Fibroblast of the aortic adventitia (primary cell): ENCODE results near the gene UNCX. TPM values are rescaled to one million over a fixed set of nuclear protein-coding genes. Genes with fewer than 3 reads are reported as not detected.

ENCODE experiments used
- DNase-seq: peaks from one replicate; pipeline ENCODE4 v3.0.0-alpha.2; 2010; ENCODE audit warnings: low read depth
- H3K4me3 ChIP-seq: 2 replicates; pipeline ENCODE4 v1.5.1; 2011; ENCODE audit warnings: low read depth, mild to moderate bottlenecking, control low read depth, low read length, moderate library complexity
- total RNA-seq: library from RNA; depleted of rRNA; stranded (reverse); fragments of >200 nt; gene quantifications from 2 replicates; pipeline ENCODE4 v1.2.3, GENCODE V29; 2012; ENCODE audit warnings: low replicate concordance
- TF ChIP-seq, protein P1 (sequence below): IDR thresholded peaks from 2 replicates; pipeline ENCODE4 v1.5.1; 2011; ENCODE audit warnings: mild to moderate bottlenecking, low read length, control low read depth, inconsistent platforms; ENCODE audit not compliant: insufficient read depth

Gene UNCX
- total RNA-seq, 1 donor: not detected

DNA sequence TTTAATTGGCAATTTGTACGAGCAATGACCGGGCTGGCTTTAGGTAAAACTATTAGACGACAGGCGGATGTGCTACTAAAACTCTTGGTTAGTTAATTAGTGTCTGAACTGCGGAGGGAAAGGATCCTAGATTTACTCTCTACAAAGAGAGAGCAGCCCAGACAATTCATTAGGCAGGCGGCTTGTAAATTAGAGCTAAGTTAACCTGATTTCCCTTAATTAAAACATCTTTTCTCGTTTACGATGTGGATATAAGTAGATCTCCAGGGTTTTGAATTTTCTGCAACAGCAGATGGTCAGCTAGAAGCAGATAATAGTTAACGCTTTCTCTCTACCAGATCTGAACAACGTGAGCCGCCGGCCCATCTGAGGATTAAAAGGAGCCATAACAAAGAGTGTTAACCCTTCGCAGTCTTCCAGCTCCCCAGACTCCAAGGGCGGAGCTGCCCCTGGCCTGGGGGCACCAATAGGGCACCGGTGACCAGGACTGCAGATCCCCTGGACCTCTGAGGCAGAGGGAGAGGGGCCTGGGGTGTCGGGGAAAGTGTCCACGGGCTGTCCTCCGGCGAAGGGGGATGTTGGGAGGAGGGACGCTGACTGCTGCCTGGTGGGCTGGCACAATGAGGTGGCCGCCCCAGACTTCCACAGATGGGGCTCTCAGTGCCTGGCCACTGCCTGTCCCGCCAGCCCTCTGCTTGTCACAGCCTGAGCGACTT lies 6.3 kb upstream of the UNCX start:
- no peak overlapping the region for H3K4me3 ChIP-seq
- DNase-seq: no peak
- TF ChIP-seq, protein P1, sequence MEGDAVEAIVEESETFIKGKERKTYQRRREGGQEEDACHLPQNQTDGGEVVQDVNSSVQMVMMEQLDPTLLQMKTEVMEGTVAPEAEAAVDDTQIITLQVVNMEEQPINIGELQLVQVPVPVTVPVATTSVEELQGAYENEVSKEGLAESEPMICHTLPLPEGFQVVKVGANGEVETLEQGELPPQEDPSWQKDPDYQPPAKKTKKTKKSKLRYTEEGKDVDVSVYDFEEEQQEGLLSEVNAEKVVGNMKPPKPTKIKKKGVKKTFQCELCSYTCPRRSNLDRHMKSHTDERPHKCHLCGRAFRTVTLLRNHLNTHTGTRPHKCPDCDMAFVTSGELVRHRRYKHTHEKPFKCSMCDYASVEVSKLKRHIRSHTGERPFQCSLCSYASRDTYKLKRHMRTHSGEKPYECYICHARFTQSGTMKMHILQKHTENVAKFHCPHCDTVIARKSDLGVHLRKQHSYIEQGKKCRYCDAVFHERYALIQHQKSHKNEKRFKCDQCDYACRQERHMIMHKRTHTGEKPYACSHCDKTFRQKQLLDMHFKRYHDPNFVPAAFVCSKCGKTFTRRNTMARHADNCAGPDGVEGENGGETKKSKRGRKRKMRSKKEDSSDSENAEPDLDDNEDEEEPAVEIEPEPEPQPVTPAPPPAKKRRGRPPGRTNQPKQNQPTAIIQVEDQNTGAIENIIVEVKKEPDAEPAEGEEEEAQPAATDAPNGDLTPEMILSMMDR: no peak

DNA sequence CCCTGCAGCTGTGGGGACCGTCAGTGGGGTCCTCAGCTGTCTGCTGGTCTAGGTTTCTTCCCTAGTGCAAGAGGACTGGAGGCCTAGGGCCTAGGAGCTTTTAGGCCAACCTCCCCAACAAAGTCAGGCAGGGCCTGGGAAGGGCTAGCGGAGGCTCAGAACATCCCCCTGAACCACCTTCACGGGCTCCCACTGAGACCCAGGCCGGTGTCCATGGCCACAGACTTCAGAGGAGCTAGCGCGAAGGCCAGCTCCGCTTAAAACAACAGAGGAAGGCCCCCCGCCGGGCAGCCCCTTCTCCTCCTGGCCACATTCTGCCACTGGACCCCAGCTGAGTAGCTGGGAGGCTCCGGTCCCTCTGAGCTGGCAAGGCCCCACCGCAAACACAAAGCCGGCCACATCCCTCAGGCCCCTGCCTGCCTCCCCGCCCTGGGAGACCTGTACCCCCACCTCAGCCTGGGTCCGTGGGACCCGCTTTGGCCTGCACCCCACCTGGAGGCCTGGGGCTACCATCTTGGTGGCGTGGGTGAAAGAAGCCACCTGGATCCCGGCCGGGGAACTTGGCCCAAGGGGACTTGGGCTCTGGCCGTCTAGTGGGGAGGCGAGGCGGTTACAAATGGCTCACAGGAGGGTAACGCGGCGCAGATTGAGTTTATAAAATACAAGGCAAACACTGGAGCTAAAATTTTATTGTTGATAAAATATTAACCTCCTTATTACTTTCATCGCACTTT lies 5.4 kb upstream of the UNCX start:
- H3K4me3 ChIP-seq: no peak overlapping the region
- no peak for DNase-seq
- TF ChIP-seq, protein P1: no peak

DNA sequence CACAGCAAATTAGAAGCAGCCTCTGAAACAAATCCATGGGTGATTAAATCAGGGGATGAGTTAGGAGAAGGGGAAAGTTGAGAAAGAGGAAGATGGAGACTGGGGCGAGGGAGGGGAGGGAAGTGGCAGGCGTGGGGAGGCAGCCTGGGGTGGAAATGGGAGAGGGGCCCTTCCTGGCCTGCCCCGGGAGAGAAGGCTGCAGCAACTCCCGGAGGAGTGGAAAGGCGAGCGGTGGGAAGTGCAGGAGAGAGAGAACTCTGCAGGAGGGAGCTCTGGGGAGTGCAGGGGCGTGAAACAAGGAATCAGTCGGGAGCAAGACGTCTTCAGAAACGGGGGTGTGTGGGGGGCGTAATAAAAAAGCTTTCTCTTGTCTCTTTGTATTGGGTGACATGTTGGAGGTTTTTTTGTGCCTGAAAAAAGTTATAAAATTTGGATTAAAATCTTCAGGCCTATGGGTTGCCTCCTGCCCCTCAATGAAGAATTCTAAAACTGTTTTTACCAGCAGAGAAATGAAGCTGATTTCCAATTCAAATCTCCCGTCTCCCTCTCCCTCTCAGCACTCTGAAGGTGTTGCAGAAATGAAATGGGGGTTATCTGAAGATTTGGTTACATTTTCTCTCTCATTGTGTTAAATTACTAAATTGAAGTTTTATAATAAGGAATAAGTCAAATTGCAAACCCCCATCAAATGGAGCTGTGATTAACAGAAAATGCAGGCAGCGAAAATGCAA lies 4.7 kb upstream of the UNCX start:
- TF ChIP-seq, protein P1: no peak
- DNase-seq: no peak
- H3K4me3 ChIP-seq: no peak overlapping the region

DNA sequence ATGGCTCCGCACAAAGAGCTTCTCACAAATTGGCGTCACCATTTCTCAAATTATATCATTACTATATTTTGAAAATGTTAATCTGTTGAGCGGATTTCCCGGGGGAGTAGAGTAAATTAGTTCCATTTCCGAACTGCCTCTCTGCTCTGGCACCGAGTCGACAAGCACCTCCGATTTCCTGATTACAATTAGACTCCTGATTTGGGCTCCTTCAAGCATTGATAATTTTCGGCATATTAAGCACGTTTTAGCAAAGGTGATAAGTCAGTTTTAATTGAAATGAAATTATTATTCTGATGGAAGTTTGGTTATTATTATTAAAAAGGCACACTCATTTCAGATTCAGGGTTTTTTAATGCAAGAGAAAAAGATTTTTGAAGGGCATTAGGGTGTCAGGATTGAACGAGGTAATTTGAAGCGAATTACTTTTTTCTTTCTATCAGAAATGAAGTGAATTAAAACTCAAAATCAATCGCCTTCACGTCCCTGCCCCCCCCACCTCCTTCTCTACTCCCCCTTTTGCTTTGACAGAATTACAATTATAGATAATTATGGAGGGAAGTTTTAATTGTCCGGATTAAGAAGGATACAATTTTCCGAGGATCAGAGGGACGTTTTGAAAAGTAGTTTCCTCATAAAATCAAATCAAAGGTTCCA lies 4.0 kb upstream of the UNCX start:
- TF ChIP-seq, protein P1: no peak
- no peak overlapping the region for H3K4me3 ChIP-seq
- DNase-seq: no peak

DNA sequence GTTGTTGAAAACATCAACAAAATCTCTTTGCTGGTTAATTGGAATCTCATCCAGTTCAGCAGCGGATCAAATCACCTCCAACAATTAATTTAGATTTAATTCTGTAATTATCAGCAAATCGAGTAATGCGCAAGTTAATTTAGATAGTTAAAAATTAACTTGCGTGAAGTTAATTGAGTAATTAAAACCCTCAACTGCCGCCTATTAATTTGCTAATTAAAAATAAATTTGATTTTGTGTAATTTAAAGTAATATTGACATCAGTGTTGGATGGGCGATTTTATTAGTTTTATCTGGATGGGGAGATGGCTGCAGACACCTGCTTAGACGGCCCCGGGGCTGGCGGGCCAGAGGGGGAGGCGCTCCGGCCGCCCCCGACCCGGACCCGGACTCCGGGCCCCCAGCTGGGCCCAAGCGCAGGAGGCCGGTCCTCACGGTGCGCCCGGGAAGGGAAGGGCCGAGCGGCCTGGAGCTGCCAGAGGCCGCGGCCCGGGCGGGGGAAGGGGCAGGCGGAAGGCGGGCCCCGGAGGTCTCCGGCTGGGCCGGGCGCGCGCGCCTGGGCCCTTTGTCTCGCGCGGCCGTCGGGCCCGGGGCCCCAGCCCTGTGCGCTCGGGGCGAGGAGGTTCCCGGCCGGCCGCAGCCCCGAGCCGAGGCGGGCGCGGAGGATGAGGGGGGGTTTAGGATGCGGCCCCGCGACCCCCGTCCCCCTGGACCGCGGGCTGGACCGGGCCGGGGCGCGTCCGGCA lies 3.3 kb upstream of the UNCX start:
- no peak overlapping the region for H3K4me3 ChIP-seq

More for the DNA sequence above, 3.3 kb upstream of the UNCX start:
- TF ChIP-seq, protein P1: no peak
- no peak for DNase-seq
